SU-DHL-6 (cell line): Measurements from ENCODE around the gene ALG3.

Experiments
- CTCF ChIP-seq: fragments of 200-600 bp; sonication (generic); IDR thresholded peaks from one replicate; pipeline ENCODE4 v1.5.1; 2017; ENCODE audit warnings: antibody characterized with exemption, mild to moderate bottlenecking, low read length, moderate library complexity; ENCODE audit not compliant: insufficient read depth, poor library complexity, severe bottlenecking
- EZH2phosphoT487 ChIP-seq: fragments of 200-600 bp; sonication (generic), shearing (Covaris generic); conservative IDR thresholded peaks from 2 replicates; pipeline ENCODE4 v1.6.1; 2018; ENCODE audit warnings: mild to moderate bottlenecking, antibody characterized with exemption, low read length, moderate library complexity, mixed read lengths

GRCh38 chr3:184192889-184193288 is 55.9 kb downstream of the ALG3 start:
- TF ChIP-seq CTCF (no peak), EZH2phosphoT487 (no peak)
